HuH-7 (cell line): ENCODE data around the gene LGI4.
"Not testable (repeated sequence)": the region's sequence is repeated elsewhere in the genome, so short reads cannot be mapped to it uniquely, and the experiment has no call there.

Experiments used
- DNase-seq: peaks from one replicate; pipeline ENCODE4 v3.0.0; 2011; ENCODE audit warnings: low spot score

The LGI4 gene

GRCh38 chr19:35105411-35106290 lies 29.2 kb downstream of the LGI4 start:
- DNase-seq, result no peak

- no peak for DNase-seq
Measured at GRCh38 chr19:35105047-35105410, 29.8 kb downstream of the LGI4 start.

GRCh38 chr19:35104361-35104760 lies 30.5 kb downstream of the LGI4 start:
- no peak for DNase-seq

GRCh38 chr19:35103614-35104013 lies 31.2 kb downstream of the LGI4 start:
- DNase-seq, result not testable (repeated sequence)

GRCh38 chr19:35101949-35102348 lies 32.9 kb downstream of the LGI4 start:
- not testable (repeated sequence) for DNase-seq

GRCh38 chr19:35100588-35101533 lies 34.0 kb downstream of the LGI4 start:
- no peak for DNase-seq

GRCh38 chr19:35099897-35100275 lies 35.0 kb downstream of the LGI4 start:
- no peak for DNase-seq

GRCh38 chr19:35099155-35099896 lies 35.5 kb downstream of the LGI4 start:
- no peak for DNase-seq

GRCh38 chr19:35098413-35099049 lies 36.3 kb downstream of the LGI4 start:
- DNase-seq, result no peak

GRCh38 chr19:35095667-35096368 lies 39.0 kb downstream of the LGI4 start:
- DNase-seq, result no peak

- no peak for DNase-seq
Measured at GRCh38 chr19:35094656-35095055, 40.2 kb downstream of the LGI4 start.

GRCh38 chr19:35093941-35094647 lies 40.8 kb downstream of the LGI4 start:
- no peak for DNase-seq

- no peak for DNase-seq
Measured at GRCh38 chr19:35093430-35093829, 41.4 kb downstream of the LGI4 start.

- peak; percentile 97 for DNase-seq
Measured at GRCh38 chr19:35090506-35091214, 44.2 kb downstream of the LGI4 start.

- no peak for DNase-seq
Measured at GRCh38 chr19:35090160-35090505, 44.7 kb downstream of the LGI4 start.

GRCh38 chr19:35089554-35089953 lies 45.3 kb downstream of the LGI4 start:
- no peak for DNase-seq

- no peak for DNase-seq
Measured at GRCh38 chr19:35088131-35088913, 46.5 kb downstream of the LGI4 start.

- no peak for DNase-seq
Measured at GRCh38 chr19:35087393-35087792, 47.5 kb downstream of the LGI4 start.

- DNase-seq, result no peak
Measured at GRCh38 chr19:35086455-35086854, 48.4 kb downstream of the LGI4 start.
